ENCODE data around the gene LONP1.

GRCh38 chr19:5719961-5720790 is at the start of gene LONP1, which contains the start of gene CATSPERD:
- TF ChIP-seq POLR2A (IDR thresholded peaks at IDR 0.05; ENCODE audit: borderline replicate concordance, extremely low read depth, insufficient read depth, insufficient read length) = peak; percentile 67
- TF ChIP-seq, protein P1, sequence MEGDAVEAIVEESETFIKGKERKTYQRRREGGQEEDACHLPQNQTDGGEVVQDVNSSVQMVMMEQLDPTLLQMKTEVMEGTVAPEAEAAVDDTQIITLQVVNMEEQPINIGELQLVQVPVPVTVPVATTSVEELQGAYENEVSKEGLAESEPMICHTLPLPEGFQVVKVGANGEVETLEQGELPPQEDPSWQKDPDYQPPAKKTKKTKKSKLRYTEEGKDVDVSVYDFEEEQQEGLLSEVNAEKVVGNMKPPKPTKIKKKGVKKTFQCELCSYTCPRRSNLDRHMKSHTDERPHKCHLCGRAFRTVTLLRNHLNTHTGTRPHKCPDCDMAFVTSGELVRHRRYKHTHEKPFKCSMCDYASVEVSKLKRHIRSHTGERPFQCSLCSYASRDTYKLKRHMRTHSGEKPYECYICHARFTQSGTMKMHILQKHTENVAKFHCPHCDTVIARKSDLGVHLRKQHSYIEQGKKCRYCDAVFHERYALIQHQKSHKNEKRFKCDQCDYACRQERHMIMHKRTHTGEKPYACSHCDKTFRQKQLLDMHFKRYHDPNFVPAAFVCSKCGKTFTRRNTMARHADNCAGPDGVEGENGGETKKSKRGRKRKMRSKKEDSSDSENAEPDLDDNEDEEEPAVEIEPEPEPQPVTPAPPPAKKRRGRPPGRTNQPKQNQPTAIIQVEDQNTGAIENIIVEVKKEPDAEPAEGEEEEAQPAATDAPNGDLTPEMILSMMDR (IDR thresholded peaks at IDR 0.05 in 2 of 3, conservative IDR thresholded peaks at IDR 0.05 in 1 of 3; ENCODE audit: borderline replicate concordance in 1 of 3, insufficient read depth in 1 of 3, low read depth in 2 of 3, low read length in 2 of 3) = peak; percentile 62 to 92 (median 88)
- no peak for TF ChIP-seq EZH2 (IDR thresholded peaks at IDR 0.05)
- no peak for TF ChIP-seq REST (IDR thresholded peaks at IDR 0.05; ENCODE audit: low read depth)
